H7 (cell line): ENCODE data around the gene SCYL1. TPM values are rescaled to one million over a fixed set of nuclear protein-coding genes. Genes with fewer than 3 reads are reported as not detected.

Experiments
- DNase-seq: peaks from one replicate; pipeline ENCODE4 v3.0.0; 2012
- H3K27me3 ChIP-seq: 2 replicates; pipeline ENCODE4 v1.6.0; 2011; ENCODE audit warnings: mild to moderate bottlenecking, low read length; ENCODE audit not compliant: control insufficient read depth, insufficient read depth
- H3K36me3 ChIP-seq: replicated peaks from 2 replicates; pipeline ENCODE4 v1.5.1; 2011; ENCODE audit warnings: low read length; ENCODE audit not compliant: control insufficient read depth, insufficient read depth
- H3K4me3 ChIP-seq: 2 replicates; pipeline ENCODE4 v1.5.1; 2011; ENCODE audit warnings: low read depth, mild to moderate bottlenecking, control low read depth, low read length, moderate library complexity; ENCODE audit not compliant: insufficient read depth
- total RNA-seq: library from RNA; depleted of rRNA; stranded (reverse); fragments of >200 nt; shearing (Covaris generic); gene quantifications from 2 replicates; pipeline ENCODE4 v1.2.3, GENCODE V29; 2014

Gene SCYL1
- total RNA-seq, 1 experiment from 2014 or later: 72.3 TPM

GRCh38 chr11:65489706-65490320 is 35.1 kb upstream of the SCYL1 start:
- Histone ChIP-seq H3K36me3 (no peaks in the 10 kb centered on the region), H3K27me3 (no peaks in the 10 kb centered on the region), H3K4me3 (no peak overlapping the region)
- DNase-seq: no peak

- no peak overlapping the region for H3K4me3 ChIP-seq
- no peaks in the 10 kb centered on the region for H3K27me3 ChIP-seq
- DNase-seq: no peak
- H3K36me3 ChIP-seq: no peaks in the 10 kb centered on the region
Measured at GRCh38 chr11:65491163-65491465, 33.8 kb upstream of the SCYL1 start.

- no peaks in the 10 kb centered on the region for H3K36me3 ChIP-seq
- no peaks in the 10 kb centered on the region for H3K27me3 ChIP-seq
- no peak overlapping the region for H3K4me3 ChIP-seq
- no peak for DNase-seq
Measured at GRCh38 chr11:65491614-65492386, 33.1 kb upstream of the SCYL1 start.

- no peaks in the 10 kb centered on the region for H3K27me3 ChIP-seq
- no peak for DNase-seq
- H3K36me3 ChIP-seq: no peaks in the 10 kb centered on the region
- no peak overlapping the region for H3K4me3 ChIP-seq
Measured at GRCh38 chr11:65492387-65492636, 32.6 kb upstream of the SCYL1 start.

- H3K27me3 ChIP-seq: no peaks in the 10 kb centered on the region
- H3K36me3 ChIP-seq: no peaks in the 10 kb centered on the region
- H3K4me3 ChIP-seq: no peak overlapping the region
- no peak for DNase-seq
Measured at GRCh38 chr11:65492637-65493366, 32.1 kb upstream of the SCYL1 start.

GRCh38 chr11:65493367-65494176 is 31.3 kb upstream of the SCYL1 start:
- H3K27me3 ChIP-seq: no peaks in the 10 kb centered on the region
- H3K4me3 ChIP-seq: no peak overlapping the region
- no peaks in the 10 kb centered on the region for H3K36me3 ChIP-seq
- no peak for DNase-seq

GRCh38 chr11:65496304-65497140 is 28.4 kb upstream of the SCYL1 start:
- Histone ChIP-seq H3K27me3 (no peaks in the 10 kb centered on the region), H3K36me3 (peaks cover 9% of the 10 kb centered on the region), H3K4me3 (peak overlapping the region; percentile 27)
- DNase-seq: no peak

GRCh38 chr11:65497141-65498041 is 27.5 kb upstream of the SCYL1 start:
- Histone ChIP-seq H3K36me3 (peaks cover 17% of the 10 kb centered on the region), H3K27me3 (no peaks in the 10 kb centered on the region), H3K4me3 (peak overlapping the region; percentile 79)
- DNase-seq: peak; percentile 97

- H3K36me3 ChIP-seq: peaks cover 25% of the 10 kb centered on the region
- H3K27me3 ChIP-seq: no peaks in the 10 kb centered on the region
- H3K4me3 ChIP-seq: peak overlapping the region; percentile 79
- DNase-seq: no peak
Measured at GRCh38 chr11:65498042-65498726, 26.7 kb upstream of the SCYL1 start.

GRCh38 chr11:65498727-65498976 is 26.2 kb upstream of the SCYL1 start:
- Histone ChIP-seq H3K36me3 (peaks cover 28% of the 10 kb centered on the region), H3K27me3 (no peaks in the 10 kb centered on the region), H3K4me3 (peak overlapping the region; percentile 79)
- DNase-seq: no peak

GRCh38 chr11:65498977-65499712 is 25.7 kb upstream of the SCYL1 start, which contains the start of gene MALAT1:
Gene MALAT1, plus strand, starts transcription at chr11:65499045.
- H3K27me3 ChIP-seq: no peaks in the 10 kb centered on the region
- peak; percentile 78 for DNase-seq
- peak within 1 kb of the TSS; percentile 79 for H3K4me3 ChIP-seq
- peaks cover 33% of the 10 kb centered on the region for H3K36me3 ChIP-seq

- Histone ChIP-seq H3K4me3 (peak overlapping the region; percentile 79), H3K27me3 (no peaks in the 10 kb centered on the region), H3K36me3 (peaks cover 40% of the 10 kb centered on the region)
- no peak for DNase-seq
Measured at GRCh38 chr11:65499713-65500386, 25.0 kb upstream of the SCYL1 start.
